Bone marrow (tissue), 2 donors: ENCODE data around the gene SCP2.

Experiments used
- DNase-seq, 2 donors: peaks; one replicate each; lab custom pipeline; 2025; lab: John Stamatoyannopoulos, UW

The SCP2 gene

GRCh38 chr1:53038566-53038965 is 111.5 kb downstream of the SCP2 start:
- DNase-seq = no peak

GRCh38 chr1:53043271-53043670 is 116.2 kb downstream of the SCP2 start:
- DNase-seq = no peak

GRCh38 chr1:53044926-53045325 is 117.8 kb downstream of the SCP2 start:
- DNase-seq = no peak

- no peak for DNase-seq
Measured at GRCh38 chr1:53046930-53047329, 119.9 kb downstream of the SCP2 start.

- no peak for DNase-seq
Measured at GRCh38 chr1:53047737-53048736, 121.0 kb downstream of the SCP2 start.

GRCh38 chr1:53048960-53049573 is 122.0 kb downstream of the SCP2 start:
- no peak for DNase-seq

- no peak for DNase-seq
Measured at GRCh38 chr1:53049574-53049967, 122.5 kb downstream of the SCP2 start.

- no peak for DNase-seq
Measured at GRCh38 chr1:53050310-53050709, 123.2 kb downstream of the SCP2 start.

- DNase-seq = no peak
Measured at GRCh38 chr1:53051676-53052075, 124.6 kb downstream of the SCP2 start.

- DNase-seq = no peak
Measured at GRCh38 chr1:53057127-53057526, 130.1 kb downstream of the SCP2 start.

- DNase-seq = no peak
Measured at GRCh38 chr1:53060579-53060978, 133.5 kb downstream of the SCP2 start.

- DNase-seq = no peak
Measured at GRCh38 chr1:53061123-53061858, 134.2 kb downstream of the SCP2 start.

- no peak for DNase-seq
Measured at GRCh38 chr1:53061859-53062707, 135.0 kb downstream of the SCP2 start, which contains the start of gene PODN. Gene PODN, plus strand, starts transcription at chr1:53062213. Its CDS starts 7,643 bp downstream, at chr1:53069856.

- DNase-seq = no peak
Measured at GRCh38 chr1:53062708-53063591, 135.9 kb downstream of the SCP2 start.

- no peak for DNase-seq
Measured at GRCh38 chr1:53063744-53064515, 136.9 kb downstream of the SCP2 start.

GRCh38 chr1:53065391-53065790 is 138.3 kb downstream of the SCP2 start:
- DNase-seq = no peak

- no peak for DNase-seq
Measured at GRCh38 chr1:53066488-53066887, 139.4 kb downstream of the SCP2 start.

- DNase-seq = no peak
Measured at GRCh38 chr1:53066891-53067738, 140.0 kb downstream of the SCP2 start.

GRCh38 chr1:53067886-53068285 is 140.8 kb downstream of the SCP2 start:
- no peak for DNase-seq
